Stimulated activated CD8-positive, alpha-beta memory T cell treated with anti-CD3 and anti-CD28 coated beads, Interleukin-12 subunit alpha, Interleukin-12 subunit beta, amount 100 ng/mL, for 4 hours (primary cell): Measurements from ENCODE around the gene RAI1.
"Not testable (repeated sequence)": the region's sequence is repeated elsewhere in the genome, so short reads cannot be mapped to it uniquely, and the experiment has no call there.

ENCODE experiments used
- DNase-seq: peaks from one replicate; pipeline ENCODE4 v3.0.0-alpha.2; 2020; ENCODE audit warnings: low read depth

Gene RAI1

DNA sequence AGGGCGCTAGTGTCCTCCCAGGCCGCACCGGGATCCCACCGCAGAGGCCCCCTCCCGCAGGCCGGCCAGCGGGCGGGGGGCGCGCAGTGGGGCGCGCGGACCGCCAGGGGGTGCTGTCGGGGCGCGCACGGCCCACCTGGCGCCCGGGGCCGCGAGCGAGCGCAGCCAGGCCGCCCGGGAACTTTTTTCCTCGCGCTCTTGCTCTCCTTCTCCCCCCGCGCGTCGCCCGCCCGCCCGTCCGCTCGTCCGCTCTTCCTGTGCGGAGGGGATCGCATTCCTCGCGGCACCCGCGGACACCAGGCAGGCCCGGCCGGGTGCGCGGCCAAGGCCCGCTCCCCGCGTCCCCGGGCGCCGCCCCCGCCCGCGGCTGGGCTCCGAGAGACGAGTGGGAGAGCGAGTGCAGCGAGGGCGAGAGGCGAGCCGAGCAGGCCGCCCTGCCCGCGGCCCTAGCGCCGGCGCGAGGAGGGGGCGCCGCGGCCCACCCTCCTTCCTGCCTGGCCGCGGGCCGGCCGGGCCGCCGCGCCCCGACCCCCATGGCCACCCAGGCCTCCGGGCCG lies at the start of gene RAI1:
Gene RAI1 (plus strand): TSS at position 272 of the 557 bp plus-strand sequence. CDS start 111,491 bp downstream, outside the sequence.
- DNase-seq: peak; percentile 62

DNA sequence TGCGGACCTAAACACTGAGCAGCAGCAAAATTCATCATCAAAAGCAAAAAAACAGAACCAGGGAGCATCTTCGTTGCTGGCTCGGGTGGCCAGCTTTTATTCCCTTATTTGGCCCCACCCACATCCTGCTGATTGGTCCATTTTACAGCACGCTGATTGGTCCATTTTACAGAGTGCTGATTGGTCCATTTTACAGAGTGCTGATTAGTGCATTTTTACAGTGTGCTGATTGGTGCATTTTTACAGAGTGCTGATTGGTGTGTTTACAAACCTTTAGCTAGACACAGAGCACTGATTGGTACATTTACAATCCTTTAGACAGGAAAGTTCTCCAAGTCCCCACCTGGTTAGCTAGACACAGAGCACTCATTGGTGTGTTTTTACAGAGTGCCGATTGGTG lies 48.6 kb upstream of the RAI1 start:
- not testable (repeated sequence) for DNase-seq

GRCh38 chr17:17633310-17633709 lies 47.9 kb upstream of the RAI1 start:
- no peak for DNase-seq

DNA sequence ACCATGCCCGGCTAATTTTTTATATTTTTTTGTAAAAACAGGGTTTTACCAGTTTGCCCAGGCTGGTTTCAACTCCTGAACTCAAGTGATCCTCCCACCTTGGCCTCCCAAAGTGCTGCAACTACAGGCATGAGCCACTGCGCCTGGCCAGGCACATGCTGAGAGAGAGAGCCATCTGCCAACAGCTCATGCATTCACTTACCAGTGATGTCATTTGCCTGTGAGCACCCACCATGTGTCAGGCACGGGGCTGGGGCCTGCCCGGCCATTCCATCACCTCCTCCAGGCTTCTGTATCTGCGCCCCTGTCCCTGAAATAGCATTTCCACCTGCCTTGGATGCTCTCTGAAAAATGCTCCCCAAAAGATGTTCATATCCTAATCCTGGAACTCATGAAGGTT lies 46.1 kb upstream of the RAI1 start:
- DNase-seq: no peak

GRCh38 chr17:17635537-17636271 lies 45.6 kb upstream of the RAI1 start:
- DNase-seq: not testable (repeated sequence)

DNA sequence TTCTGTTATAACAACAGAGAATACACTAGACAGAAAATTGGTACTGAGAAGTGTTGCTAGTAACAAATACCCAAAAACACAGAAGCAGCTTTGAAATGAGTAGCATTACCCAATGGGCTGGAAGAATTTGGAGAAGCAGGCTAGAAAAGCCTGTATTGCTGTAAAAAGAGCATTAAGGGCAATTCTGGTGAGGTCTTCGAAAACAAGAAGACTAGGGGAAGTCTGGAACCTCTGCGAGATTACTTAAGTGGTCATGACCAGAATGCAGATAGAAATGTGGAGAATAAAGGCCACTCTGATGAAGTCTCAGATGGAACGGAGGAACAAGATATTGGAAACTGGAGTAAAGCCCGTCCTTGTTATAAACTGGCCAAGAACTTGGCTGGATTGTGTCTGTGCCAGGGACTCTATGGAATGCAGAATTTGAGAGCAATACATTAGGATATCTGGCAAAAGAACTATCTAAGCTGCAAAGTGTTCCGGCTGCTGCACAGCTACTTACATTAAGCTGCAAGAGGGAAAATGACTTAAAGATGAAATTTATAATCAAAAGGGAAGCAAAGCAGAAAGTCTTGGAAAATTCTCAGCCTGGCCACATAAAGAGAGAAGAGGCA lies 44.9 kb upstream of the RAI1 start:
- DNase-seq: no peak

- no peak for DNase-seq
Measured at GRCh38 chr17:17638467-17638866, 42.8 kb upstream of the RAI1 start.

DNA sequence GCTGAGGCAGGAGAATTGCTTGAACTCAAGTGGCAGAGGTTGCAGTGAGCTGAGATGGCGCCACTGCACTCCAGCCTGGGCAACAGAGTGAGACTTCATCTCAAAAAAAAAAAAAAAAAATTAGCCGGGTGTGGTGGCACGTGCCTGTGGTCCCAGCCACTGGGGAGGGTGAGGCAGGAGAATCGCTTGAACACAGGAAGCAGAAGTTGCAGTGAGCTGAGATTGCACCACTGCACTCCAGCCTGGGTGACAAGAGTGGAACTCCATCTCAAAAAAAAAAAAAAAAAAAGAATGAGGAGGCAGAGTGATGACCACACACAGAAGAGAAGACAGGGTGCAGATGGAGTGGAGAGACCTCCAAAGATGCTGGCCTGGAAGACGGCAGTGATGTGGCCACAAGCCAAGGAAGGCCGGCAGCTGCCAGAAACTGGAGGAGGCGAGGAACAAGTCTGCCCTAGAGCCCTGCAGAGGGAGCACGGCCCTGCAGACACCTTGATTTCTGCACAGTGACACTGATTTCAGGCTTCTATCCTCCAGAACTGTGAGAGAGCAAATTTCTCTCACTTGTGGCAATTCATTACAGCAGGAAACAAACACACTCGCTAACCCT lies 41.5 kb upstream of the RAI1 start:
- not testable (repeated sequence) for DNase-seq

DNA sequence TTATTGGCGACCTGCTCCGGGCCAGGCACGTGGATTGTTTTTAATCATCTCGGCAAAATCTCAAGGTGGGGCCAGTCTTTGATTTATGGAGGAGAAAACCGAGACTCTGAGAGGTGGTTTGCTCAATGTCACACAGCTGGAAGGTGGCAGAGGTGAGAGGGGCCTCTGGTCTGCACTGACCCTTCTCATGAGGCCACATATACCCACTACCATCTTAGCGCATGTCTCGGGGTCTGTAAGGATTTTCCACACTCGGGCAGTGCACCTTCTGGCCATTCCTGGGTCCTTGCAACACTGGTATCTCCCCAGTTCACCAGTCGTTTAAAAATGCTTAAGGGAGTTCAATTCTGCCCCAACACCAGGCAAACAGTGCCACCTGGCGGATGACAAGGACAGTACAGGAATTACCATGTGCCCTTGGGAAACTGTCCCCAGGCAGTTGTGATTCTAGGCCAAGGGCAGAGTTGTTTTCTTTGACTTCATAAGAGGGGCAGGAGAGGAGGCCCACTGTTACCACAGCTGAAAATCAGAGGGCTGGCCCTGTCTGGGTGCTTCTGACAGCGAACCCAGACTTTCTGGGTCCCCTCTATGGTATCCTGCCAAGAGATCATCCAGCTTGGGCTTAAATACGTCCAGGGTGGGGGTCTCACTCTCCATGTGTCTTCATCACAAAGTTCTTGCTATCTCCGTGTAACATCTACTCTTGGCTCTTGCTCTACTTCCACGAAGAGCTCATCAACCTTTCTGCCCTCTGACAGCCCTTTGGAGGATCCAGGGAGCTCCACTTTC lies 39.4 kb upstream of the RAI1 start:
- DNase-seq: peak; percentile 60

DNA sequence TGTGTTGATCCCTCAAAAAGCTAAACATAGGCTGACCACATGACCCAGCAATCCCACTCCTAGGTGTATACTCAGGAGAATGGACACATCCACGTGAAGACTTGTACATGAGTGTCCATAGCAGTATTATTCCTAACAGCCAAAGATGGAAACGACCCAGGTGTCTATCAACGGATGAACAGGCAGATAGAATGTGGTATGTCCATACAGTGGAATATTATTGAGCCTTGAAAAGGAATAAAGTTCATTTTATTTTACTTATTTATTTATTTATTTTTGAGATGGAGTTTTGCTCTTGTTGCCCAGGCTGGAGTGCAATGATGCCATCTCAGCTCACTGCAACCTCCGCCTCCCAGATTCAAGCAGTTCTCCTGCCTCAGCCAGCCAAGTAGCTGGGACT lies 36.1 kb upstream of the RAI1 start:
- not testable (repeated sequence) for DNase-seq

- no peak for DNase-seq
Measured at GRCh38 chr17:17645961-17646360, 35.3 kb upstream of the RAI1 start.

- no peak for DNase-seq
Measured at GRCh38 chr17:17647524-17648178, 33.6 kb upstream of the RAI1 start.

DNA sequence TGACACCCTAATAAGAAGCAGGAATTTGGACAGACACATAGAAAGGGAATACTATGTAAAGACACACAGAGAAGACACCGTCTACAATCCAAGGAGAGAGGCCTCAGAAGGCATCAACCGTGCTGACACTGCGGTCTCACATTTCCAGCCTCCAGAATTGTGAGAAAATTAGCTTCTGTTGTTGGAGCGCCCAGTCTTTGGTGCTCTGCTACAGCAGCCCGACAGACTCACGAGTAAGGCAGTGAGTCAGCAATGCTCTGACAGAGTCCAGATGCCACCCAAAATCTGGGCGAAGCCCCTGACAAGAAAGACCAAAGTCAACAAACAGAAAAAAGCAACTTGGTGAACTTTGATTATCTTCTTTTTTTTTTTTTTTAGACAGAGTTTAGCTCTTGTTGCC lies 32.5 kb upstream of the RAI1 start:
- no peak for DNase-seq

- no peak for DNase-seq
Measured at GRCh38 chr17:17650959-17651358, 30.3 kb upstream of the RAI1 start.

DNA sequence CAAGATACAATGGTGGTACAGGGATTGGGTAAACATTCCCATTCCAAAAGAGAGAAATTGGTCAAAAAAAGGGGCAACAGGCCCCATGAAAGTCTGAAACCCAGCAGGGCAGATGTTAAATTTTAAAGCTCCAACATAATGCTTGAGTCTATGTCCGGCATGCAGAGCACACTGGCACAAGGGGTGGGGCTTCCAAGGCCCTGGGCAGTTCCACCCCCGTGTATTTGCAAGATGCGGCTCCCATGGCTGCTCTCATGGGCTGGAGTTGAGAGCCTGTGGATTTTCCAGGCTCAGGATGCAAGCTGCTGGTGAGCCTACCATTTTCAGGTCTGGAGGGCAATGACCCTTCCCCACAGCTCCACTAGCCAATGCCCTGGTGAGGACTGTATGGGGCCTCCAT lies 27.9 kb upstream of the RAI1 start:
- DNase-seq: no peak

DNA sequence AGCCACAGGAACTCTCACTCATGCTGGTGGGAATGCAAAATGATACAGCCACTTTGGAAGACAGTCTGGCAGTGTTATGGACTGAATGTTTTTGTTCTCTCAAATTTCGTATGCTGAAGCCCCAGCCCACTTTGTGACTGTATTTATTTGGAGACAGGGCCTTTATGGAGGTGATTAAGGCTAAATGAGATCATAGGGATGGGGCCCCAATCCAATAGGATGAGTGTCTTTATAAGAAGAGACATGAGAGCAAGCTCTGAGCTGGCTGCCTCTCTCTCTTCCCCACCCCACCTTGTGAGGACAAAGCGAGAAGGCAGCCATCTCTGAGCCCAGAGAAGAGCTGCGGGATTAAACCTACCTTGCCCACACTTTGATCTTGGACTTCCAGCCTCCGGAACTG lies 21.9 kb upstream of the RAI1 start:
- DNase-seq: no peak

DNA sequence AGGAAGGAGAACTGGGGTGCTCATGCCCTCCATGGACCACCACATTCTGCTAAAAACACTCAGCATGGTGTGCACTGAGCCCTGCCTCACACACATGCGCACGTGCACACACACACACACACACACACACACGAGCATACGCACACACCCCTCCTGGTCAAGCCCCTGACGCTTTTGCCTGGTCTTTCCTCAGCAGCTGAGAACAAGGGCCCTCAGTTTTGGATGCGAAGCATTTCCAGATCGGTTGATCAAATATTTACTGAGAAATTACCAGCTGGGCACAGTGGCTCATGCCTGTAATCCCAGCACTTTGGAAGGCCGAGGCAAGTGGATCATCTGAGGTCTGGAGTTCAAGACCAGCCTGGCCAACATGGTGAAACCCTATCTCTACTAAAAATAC lies 20.1 kb upstream of the RAI1 start:
- no peak for DNase-seq

DNA sequence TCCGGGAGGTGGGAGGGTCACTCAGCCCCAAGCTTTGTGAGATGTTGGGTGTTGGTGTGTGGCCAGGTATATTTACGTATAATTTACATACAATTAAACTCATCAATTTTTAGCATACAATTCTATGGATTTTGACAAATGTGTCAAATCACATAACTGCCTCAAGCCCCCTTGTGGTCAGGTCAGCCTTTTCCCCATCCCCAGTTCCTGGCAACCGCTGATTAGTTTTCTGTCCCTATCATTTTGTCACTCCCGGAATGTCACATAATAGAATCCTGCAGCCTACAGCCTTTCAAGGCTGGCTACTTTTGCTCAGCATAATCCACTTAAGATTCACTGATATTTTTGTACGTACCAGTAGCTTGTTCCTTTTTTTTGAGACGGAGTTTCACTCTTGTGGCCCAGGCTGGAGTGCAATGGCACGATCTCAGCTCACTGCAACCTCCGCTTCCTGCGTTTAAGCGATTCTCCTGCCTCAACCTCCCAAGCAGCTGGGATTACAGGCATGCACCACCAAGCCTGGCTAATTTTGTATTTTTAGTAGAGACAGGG lies 19.3 kb upstream of the RAI1 start:
- DNase-seq: no peak

DNA sequence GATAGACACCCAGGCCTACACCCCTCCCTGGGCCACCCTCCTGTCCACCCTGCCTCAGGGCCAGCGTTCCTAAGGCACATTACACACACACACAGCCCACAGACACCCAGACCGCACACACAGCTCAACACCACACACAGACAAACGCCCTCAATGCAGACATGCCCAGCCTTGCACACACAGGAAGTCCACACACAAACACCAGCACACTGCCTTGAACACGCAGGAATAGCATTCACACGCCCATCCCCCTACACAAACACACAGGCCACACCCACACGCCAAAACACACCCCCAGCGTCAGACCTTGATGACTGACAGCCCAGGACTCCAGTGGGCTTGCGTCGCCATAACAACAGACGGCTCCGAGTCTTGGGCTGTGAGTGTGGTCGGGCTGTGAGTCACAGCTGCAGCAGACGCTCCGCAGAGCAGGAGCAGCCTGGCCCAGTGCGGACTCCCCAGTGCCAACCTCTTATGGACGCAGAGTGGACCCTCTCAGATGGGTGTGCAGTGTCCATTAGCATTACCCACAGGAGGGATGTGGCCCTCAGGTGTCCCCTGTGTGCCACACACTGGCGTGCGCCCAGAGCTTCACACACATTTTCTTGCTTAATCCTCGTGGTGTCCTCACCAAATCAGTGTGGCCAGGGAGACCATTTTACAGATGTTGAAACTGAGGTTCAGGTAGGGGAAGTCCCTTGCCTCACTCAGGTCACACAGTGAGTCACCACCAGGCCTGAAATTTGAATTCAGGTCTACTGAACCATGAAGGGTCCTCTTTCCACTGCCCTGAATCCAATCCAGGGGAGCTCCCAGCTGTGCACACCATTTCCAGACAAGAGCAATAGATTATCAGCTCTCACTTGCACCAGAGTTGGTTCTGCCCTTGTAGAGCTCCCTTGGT lies 17.8 kb upstream of the RAI1 start:
- peak; percentile 72 for DNase-seq

DNA sequence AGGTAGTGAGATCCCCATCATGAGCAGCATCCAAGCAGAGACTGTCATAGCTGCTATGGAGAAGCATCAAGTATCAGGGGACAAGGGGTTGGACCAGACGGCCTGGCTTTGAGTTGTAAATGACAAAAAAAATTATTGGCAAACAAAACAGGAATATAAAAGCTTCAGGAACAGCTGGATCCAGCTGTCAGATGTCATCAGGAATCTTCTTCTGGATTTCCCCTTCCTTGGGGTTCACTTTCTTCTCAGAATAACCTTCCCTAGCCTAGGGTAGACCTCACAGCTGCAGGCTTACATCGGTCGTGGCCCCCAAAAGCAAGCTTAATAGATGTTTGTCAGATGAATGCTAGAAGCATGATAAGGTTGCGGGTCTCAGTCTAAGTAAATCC lies 17.2 kb upstream of the RAI1 start:
- no peak for DNase-seq
